ENCODE data around the gene MSLN.

DNA sequence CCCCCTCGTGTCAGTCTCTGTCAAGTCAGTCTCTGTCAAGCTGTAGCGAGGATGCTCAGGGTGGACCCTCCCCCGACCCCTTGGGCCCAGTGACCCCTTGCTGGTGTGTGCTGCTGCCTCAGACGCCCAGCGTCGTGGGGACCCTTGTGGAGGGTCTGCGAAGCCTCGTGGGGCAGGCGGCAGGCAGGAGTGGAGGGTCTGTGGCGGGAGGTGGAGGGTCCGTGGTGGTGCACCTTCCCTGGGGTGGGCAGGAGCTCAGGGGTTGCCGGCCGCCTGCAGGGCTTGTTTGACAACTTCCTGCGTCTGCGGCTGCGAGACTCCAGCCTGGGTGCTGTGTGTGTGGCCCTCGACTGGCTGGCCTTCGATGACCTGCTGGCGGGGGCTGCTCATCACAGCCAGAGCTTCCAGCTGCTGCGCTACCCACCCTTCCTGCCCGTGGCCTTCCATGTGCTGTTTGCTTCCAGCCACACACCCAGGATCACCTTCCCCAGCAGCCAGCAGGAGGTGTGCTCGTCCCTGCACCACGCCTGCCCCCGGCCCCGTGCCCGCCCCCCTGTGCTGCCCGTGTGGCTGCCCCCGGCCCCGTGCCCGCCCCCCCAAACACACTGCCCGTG is 34.4 kb downstream of the MSLN start:
- TF ChIP-seq POLR2A (IDR thresholded peaks at IDR 0.05) (no peak), POLR2AphosphoS5 (IDR thresholded peaks at IDR 0.05) (no peak), CTCF (IDR thresholded peaks at IDR 0.05) (no peak), EP300 (IDR thresholded peaks at IDR 0.05) (no peak)
